GM11168 (cell line): ENCODE measurements around the gene TEF.

Experiments used
- in situ Hi-C: fragments of 300-500 bp; cut with MboI; formaldehyde crosslinking; loops from one replicate; pipeline ENCODE4 v1.12.0; 2022; ENCODE audit warnings: low sequenced_read_pairs; ENCODE audit not compliant: unreplicated experiment

TEF gene

GRCh38 chr22:41446057-41446501 is 64.3 kb downstream of the TEF start:
- in situ Hi-C loops = no loop called here

- in situ Hi-C loops = no loop called here
These were observed 65.1 kb downstream of the TEF start, which contains the start of gene TOB2 for GRCh38 chr22:41446639-41447434. Gene TOB2 (minus strand): TSS chr22:41446801. CDS start chr22:41437345, 9,456 bp downstream.

GRCh38 chr22:41447435-41448188 is 65.9 kb downstream of the TEF start:
- in situ Hi-C loops = no loop called here

- in situ Hi-C loops = no loop called here
These were observed 66.6 kb downstream of the TEF start for GRCh38 chr22:41448189-41448808.
